Upper lobe of left lung (tissue), 6 donors: ENCODE measurements around the gene ZNF74. TPM values are rescaled to one million over a fixed set of nuclear protein-coding genes. Genes with fewer than 3 reads are reported as not detected.

Experiments used
- ATAC-seq, 2 donors: fragments of 200-7000 bp; cut with Tn5 transposase; one replicate each; pipeline ENCODE4 v1.9.1; 2022; ENCODE audit warnings: mild to moderate bottlenecking in 2 of 2, moderate library complexity in 2 of 2; ENCODE audit not compliant: low FRiP score in 2 of 2
- DNase-seq, 2 donors: peaks; one replicate each; pipeline ENCODE4 v3.0.0-alpha.2; 2019 to 2020
- H3K27ac ChIP-seq, 4 donors: fragments of 200-600 bp; sonication (generic); one replicate each; pipeline ENCODE4 v1.5.1; 2016 to 2019
- H3K27me3 ChIP-seq, 4 donors: fragments of 200-600 bp; sonication (generic); one replicate each; pipeline ENCODE4 v1.5.1; 2017 to 2019
- H3K36me3 ChIP-seq, 4 donors: fragments of 200-600 bp; sonication (generic); one replicate each; pipeline ENCODE4 v1.5.1; 2016 to 2019
- H3K4me1 ChIP-seq, 4 donors: fragments of 200-600 bp; sonication (generic); one replicate each; pipeline ENCODE4 v1.5.1; 2018 to 2019
- H3K4me3 ChIP-seq, 4 donors: fragments of 200-600 bp; sonication (generic); one replicate each; pipeline ENCODE4 v1.5.1; 2017 to 2019; ENCODE audit warnings: mild to moderate bottlenecking in 2 of 4, moderate library complexity in 1 of 4
- H3K9me3 ChIP-seq, 4 donors: fragments of 200-600 bp; sonication (generic); one replicate each; pipeline ENCODE4 v1.5.1; 2018 to 2019
- CTCF ChIP-seq, 6 experiments: fragments of 450-650 bp in 4 of 6; fragments of 200-600 bp in 2 of 6; sonication (generic) in 2 of 6; IDR thresholded peaks; one replicate each; pipeline ENCODE4 v1.5.1; 2016 to 2019; ENCODE audit warnings: antibody characterized with exemption in 6 of 6
- EP300 ChIP-seq, 4 donors: sonication (generic); formaldehyde crosslinking; IDR thresholded peaks; one replicate each; pipeline ENCODE4 v1.5.1; 2017; ENCODE audit warnings: antibody characterized with exemption in 4 of 4, control low read depth in 2 of 4
- POLR2A ChIP-seq, 4 donors: fragments of 450-650 bp; IDR thresholded peaks; one replicate each; pipeline ENCODE4 v1.5.1; 2016 to 2017; ENCODE audit warnings: antibody characterized with exemption in 4 of 4, mild to moderate bottlenecking in 2 of 4
- POLR2AphosphoS5 ChIP-seq, 2 donors: sonication (generic); formaldehyde crosslinking; IDR thresholded peaks; one replicate each; pipeline ENCODE4 v1.5.1; 2017; ENCODE audit warnings: antibody characterized with exemption in 2 of 2
- WGBS, 2 donors: methylation state at CpG; one replicate each; pipeline ENCODE4 v1.1.5; 2017 to 2018; 5-methylcytosine and 5-hydroxymethylcytosine counted together
- total RNA-seq, 6 donors: library from RNA; depleted of rRNA in 4 of 6; stranded (reverse); fragments of >200 nt in 4 of 6; gene quantifications; one replicate each; pipeline versions ENCODE4 v1.1.0 to v1.2.1, GENCODE V29; 2016 to 2021
- donor health status: DM: no; HTN: no; CAD: no; lungs with moderate emphysema.
- donor health status: DM: no; HTN: yes; CAD: no; lungs with severe emphysema.

ZNF74 gene
- total RNA-seq, 6 donors from 2014 or later = 8.9 to 26.2 (median 12.7) TPM

- WGBS, 2 donors = 93 to 96% methylated on average over 6 of the region's 6 CpGs
Measured at GRCh38 chr22:20384865-20385264, 9.1 kb upstream of the ZNF74 start.

GRCh38 chr22:20386336-20386735 lies 7.6 kb upstream of the ZNF74 start:
- 91 to 93% methylated on average over 2 of the region's 2 CpGs for WGBS, 2 donors
- Histone ChIP-seq H3K4me3 (no peak overlapping the region), H3K27me3 (no peaks in the 10 kb centered on the region), H3K9me3 (no peaks in the 10 kb centered on the region), H3K36me3 (no peaks in the 10 kb centered on the region), H3K4me1 (no peaks in the 10 kb centered on the region), H3K27ac (no peak overlapping the region)
- DNase-seq (no peak), ATAC-seq (no peak)
- TF ChIP-seq EP300 (IDR thresholded peaks at IDR 0.05) (no peak), POLR2A (IDR thresholded peaks at IDR 0.05) (no peak), CTCF (IDR thresholded peaks at IDR 0.05) (no peak), POLR2AphosphoS5 (IDR thresholded peaks at IDR 0.05) (no peak)

More at GRCh38 chr22:20384865-20385264, 9.1 kb upstream of the ZNF74 start:
- TF ChIP-seq POLR2A (IDR thresholded peaks at IDR 0.05) (no peak), CTCF (IDR thresholded peaks at IDR 0.05) (no peak), EP300 (IDR thresholded peaks at IDR 0.05) (no peak), POLR2AphosphoS5 (IDR thresholded peaks at IDR 0.05) (no peak)
- DNase-seq (no peak), ATAC-seq (no peak)
- H3K36me3 ChIP-seq = no peaks in the 10 kb centered on the region
- H3K9me3 ChIP-seq = no peaks in the 10 kb centered on the region
- no peak overlapping the region for H3K4me3 ChIP-seq
- no peak overlapping the region for H3K27ac ChIP-seq
- no peaks in the 10 kb centered on the region for H3K27me3 ChIP-seq
- no peaks in the 10 kb centered on the region for H3K4me1 ChIP-seq

- H3K27me3 ChIP-seq = no peaks in the 10 kb centered on the region
- no peak overlapping the region for H3K4me3 ChIP-seq
- WGBS, 2 donors = 87 to 89% methylated on average over 4 of the region's 4 CpGs
- H3K36me3 ChIP-seq = no peaks in the 10 kb centered on the region
- no peak for DNase-seq
- no peak for TF ChIP-seq POLR2A (IDR thresholded peaks at IDR 0.05)
- TF ChIP-seq POLR2AphosphoS5 (IDR thresholded peaks at IDR 0.05) = no peak
- no peak for TF ChIP-seq EP300 (IDR thresholded peaks at IDR 0.05)
- TF ChIP-seq CTCF (IDR thresholded peaks at IDR 0.05) = no peak
- no peaks in the 10 kb centered on the region for H3K9me3 ChIP-seq
- no peak for ATAC-seq
- H3K27ac ChIP-seq = no peak overlapping the region
- H3K4me1 ChIP-seq = no peaks in the 10 kb centered on the region
Measured at GRCh38 chr22:20386972-20387371, 7.0 kb upstream of the ZNF74 start.

- Histone ChIP-seq H3K27me3 (no peaks in the 10 kb centered on the region), H3K36me3 (no peaks in the 10 kb centered on the region), H3K4me1 (peaks cover 0 to under 1% (median under 1%) of the 10 kb centered on the region in 4 donors), H3K9me3 (no peaks in the 10 kb centered on the region), H3K4me3 (no peak overlapping the region), H3K27ac (no peak overlapping the region)
- ATAC-seq = no peak
- DNase-seq = no peak
- TF ChIP-seq EP300 (IDR thresholded peaks at IDR 0.05) (no peak), POLR2A (IDR thresholded peaks at IDR 0.05) (no peak), CTCF (IDR thresholded peaks at IDR 0.05) (no peak), POLR2AphosphoS5 (IDR thresholded peaks at IDR 0.05) (no peak)
Measured at GRCh38 chr22:20388200-20388599, 5.8 kb upstream of the ZNF74 start.

- no peak overlapping the region for H3K4me3 ChIP-seq
- no peak for ATAC-seq
- H3K4me1 ChIP-seq = peaks cover 3 to 7% (median 5%) of the 10 kb centered on the region in 4 donors
- TF ChIP-seq POLR2A (IDR thresholded peaks at IDR 0.05) (no peak), CTCF (IDR thresholded peaks at IDR 0.05) (no peak), POLR2AphosphoS5 (IDR thresholded peaks at IDR 0.05) (no peak), EP300 (IDR thresholded peaks at IDR 0.05) (no peak)
- H3K27ac ChIP-seq = no peak overlapping the region
- 91 to 95% methylated on average over 6 of the region's 6 CpGs for WGBS, 2 donors
- no peaks in the 10 kb centered on the region for H3K36me3 ChIP-seq
- no peaks in the 10 kb centered on the region for H3K9me3 ChIP-seq
- H3K27me3 ChIP-seq = no peaks in the 10 kb centered on the region
- DNase-seq = no peak
Measured at GRCh38 chr22:20389288-20389687, 4.7 kb upstream of the ZNF74 start.
